AG08396 (cell line): ENCODE data around the gene GGNBP2.
"Not testable (repeated sequence)": the region's sequence is repeated elsewhere in the genome, so short reads cannot be mapped to it uniquely, and the experiment has no call there.

Experiments used
- DNase-seq: peaks from one replicate; pipeline ENCODE4 v3.0.0; 2012; ENCODE audit warnings: low spot score, mixed read lengths

The GGNBP2 gene, protein sequence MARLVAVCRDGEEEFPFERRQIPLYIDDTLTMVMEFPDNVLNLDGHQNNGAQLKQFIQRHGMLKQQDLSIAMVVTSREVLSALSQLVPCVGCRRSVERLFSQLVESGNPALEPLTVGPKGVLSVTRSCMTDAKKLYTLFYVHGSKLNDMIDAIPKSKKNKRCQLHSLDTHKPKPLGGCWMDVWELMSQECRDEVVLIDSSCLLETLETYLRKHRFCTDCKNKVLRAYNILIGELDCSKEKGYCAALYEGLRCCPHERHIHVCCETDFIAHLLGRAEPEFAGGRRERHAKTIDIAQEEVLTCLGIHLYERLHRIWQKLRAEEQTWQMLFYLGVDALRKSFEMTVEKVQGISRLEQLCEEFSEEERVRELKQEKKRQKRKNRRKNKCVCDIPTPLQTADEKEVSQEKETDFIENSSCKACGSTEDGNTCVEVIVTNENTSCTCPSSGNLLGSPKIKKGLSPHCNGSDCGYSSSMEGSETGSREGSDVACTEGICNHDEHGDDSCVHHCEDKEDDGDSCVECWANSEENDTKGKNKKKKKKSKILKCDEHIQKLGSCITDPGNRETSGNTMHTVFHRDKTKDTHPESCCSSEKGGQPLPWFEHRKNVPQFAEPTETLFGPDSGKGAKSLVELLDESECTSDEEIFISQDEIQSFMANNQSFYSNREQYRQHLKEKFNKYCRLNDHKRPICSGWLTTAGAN

DNA sequence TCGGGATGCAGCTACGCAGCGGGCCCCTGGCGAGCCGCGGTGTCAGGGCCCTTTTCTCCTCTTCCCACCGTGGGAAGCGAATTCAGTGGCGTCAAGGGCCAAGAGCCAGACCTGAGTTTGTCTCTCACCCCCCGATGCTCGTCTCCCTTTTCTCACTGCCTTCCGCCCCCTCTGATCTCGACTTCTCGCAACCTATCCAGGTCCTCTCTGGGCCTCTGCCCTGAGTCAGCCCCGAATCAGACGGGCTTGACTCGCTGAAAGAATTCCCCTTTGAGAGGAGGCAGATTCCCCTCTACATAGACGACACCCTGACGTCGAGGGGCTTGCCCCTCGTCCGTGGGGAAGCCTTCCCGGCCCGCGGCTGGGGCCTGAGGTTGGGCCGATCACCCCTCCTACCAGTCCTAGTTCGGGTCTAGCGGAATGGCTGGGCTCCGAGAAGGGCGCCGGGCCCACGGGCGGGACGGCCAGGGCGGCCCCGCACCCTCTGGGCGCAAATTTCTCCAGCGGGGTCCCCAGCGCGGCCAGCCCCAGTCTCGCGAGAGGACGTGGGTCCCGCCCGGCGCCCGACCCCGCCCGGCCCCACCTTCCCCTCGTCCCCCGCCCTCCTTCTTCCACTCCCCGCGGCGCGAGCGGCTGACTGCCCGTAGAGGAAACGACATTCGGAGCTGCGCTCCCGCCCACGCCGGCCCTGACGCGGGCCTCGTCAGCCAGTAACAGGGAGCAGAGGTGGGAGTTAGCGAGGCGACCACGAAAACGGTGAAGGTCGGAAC is at the start of gene GGNBP2:
TSS of gene GGNBP2 (plus strand) at position 613 of the 770 bp plus-strand sequence. CDS start 806 bp downstream, outside the sequence.
- peak; percentile 96 for DNase-seq

DNA sequence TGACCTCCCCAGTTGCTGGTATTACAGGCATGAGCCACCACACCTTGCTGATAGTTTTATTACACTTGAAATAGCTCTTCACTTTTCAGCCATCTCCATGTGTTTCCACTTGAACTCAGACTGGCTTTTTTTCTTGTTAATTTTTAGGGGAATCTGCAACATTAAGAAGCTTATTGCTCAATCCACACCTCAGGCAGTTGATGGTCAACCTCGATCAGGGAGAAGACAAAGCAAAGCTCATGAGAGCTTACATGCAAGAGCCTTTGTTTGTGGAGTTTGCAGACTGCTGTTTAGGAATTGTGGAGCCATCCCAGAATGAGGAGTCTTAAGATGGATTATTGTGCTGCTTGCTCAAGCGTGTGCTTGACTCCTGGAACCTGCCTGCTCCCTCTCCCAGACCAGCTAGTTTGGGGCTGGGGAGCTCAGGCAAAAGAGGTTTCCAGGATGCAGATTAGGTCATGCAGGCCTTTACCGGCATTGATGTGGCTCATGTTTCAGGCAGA is 49.6 kb upstream of the GGNBP2 start:
- DNase-seq: no peak

DNA sequence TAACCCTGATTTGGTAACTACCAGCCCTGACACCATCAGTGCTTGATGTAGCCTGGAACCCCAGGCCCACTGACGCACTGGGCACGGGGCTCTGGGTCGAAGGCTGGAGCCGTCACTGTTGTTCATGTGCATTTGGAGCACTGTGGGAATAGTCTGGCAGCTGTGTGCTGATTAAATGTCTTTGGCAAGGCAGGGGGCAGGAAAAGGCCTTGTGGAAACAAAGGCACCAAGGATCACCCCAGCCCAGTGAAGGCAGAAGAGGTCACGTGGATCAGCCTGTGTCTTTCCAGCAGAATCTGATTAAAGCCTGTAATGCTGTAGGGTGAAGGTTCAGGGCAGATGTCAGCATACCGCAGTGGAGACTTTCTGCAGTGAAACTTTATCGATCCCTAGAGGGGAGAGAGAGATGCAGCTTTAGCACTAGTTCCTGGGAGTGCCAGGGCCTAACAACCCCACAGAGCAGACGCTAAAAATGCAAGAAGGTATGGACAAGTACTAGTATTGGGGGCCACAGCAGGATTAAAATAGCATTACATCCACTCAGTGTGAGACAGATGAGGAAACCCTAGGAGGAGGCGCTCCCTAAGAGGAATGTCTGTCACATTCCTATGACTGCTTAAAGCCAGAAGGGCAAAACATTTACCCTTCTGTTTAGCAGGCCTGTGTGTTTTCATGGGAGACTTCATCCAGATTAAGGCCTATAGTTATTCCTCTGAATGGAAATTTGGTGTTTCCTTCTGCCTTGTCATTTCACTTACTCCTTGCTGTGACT is 48.5 kb upstream of the GGNBP2 start:
- DNase-seq: peak; percentile 46

DNA sequence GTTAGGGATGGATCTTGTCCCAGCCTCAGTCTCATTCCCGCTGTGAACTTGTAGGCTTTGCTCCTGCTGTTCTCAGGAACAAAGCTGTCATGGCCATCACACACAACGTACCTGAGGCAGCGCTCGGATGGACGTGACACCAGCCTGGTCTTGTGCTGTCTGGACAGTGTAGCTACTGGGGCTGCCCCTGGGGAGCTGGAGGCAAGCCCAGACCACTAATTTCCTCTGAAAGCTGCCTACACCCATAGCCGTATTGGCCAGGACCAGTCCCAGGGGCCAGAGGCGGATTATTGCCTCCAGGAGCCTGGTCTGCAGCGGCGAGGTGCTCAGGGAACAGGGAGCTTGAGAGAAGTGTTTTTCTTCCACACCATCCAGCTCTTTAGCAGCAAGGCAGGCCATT is 46.6 kb upstream of the GGNBP2 start:
- no peak for DNase-seq

DNA sequence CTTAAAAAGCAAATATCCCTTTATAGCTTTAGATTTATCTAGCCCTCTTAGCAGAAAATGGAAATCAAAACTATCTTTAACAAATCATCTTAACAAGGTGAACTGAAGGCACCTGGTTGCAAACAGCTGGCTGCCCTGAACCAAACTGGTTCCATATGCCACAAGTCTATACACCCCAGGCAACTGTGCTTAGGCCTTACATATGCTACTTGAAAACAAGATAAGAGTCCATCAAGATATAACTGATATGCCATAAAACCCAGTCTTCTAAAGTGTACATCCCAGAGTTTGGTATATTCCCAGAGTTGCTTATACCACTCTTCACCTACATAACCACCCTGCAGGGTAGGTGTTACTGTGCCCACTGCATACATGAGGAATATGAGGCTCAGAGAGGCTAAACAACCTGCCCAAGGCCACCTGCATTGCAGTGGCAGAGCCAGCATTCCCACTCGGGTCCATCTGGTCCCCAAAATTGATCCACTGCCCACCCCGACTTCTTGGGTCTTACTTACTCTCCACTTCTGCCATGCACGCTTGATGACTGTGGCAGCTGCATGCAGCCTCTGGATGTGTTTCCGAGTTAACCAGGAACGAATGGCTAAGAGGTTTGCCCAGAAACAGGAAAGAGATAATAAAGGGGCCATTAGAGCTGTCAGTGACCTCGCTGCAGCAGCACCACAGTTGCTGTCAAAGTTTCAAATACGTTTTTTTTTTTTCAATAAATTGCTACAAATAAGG is 46.0 kb upstream of the GGNBP2 start:
- DNase-seq: no peak

DNA sequence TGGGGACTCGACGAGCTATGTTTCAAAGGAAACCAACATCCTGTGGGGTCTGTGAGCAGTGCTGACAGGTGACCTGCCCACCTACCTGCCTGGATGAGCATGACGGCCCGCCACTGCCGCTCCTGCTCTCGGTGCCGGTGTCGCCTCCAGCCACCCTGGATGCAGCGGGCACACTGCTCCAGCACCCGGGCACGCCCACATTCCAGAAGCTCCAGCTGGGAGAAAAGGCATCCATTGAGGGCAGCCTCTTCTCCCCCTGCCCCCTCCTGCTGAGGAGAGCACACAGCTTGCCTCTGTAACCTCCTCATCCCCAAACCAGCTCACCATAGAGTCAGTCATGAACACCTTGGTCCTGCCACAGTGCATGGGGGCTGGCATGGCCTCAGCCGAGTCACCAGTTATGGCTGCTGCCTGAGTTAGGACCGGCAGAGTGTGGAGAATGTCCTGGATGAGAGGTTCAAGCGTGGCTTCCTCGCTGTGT is 43.9 kb upstream of the GGNBP2 start:
- no peak for DNase-seq

DNA sequence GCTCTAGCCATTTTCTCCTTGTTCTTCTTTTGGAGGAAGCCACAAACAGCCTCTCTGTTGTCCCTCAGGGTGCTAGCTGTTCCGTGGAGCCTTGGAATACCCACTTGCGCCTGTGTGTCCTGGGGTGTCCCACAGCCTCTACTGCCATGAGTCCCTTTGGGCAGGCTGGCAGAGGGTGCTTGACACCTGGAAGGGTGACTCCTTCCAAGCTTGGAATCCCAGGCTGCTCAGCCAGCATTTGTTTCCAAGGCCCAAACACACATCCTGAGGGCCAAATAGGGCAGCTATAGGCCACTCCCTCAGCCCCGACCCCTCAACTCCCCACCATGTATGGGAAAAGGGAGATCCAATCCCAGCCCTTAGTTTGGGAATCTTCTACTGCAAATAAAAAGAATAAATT is 43.4 kb upstream of the GGNBP2 start:
- DNase-seq: no peak

DNA sequence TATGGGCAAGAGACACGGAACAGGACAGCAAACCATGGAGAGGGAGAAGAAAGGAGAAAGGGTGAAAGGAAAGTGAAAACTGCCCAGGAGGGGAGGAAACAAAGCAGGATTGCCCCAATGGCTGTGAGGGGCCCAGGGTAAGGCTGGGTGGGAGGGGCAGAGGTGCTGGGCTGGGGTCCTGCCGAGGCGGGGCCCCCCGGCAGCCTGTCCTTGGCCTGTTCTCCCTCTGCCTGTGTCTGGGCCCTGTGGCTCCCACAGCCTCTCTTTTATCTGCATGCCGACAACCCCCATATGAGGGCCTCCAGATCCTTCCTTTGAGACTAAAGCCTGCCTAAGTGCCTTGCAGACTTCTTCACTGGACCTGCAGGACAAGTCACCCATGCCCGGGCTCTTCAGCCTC is 42.8 kb upstream of the GGNBP2 start:
- no peak for DNase-seq

DNA sequence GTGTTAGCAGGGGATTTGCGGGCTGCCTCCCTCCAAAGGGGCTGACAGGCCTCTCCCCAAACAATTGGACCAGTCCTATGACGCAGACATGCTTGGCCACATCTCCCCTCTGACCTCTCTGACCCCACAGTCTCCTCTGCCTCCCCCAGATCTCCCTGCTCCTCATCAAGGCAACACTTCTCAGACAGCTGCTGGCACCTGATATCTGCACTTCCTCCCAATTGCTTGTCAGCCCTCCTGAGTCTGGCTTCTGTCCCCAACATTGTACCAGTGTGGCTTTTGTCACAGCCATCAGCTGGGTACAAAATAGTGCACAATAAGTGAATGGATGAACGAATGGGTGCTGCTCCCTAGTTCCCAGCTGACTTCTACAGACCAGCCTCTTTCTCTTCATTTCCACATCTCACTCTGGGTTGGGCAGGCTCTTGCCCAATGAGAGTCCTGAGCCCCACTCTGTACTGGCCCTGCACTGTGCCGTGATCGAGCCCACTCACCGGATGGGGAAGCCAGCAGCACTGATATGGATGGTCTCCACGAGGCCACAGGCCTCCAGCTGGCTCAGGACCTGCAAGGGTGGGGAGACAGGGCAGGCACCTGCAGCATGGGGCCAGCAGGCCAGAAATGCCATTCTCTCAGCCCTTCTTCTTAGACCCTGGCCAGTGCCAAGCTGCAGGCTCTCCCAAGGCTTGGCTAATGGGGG is 41.1 kb upstream of the GGNBP2 start:
- no peak for DNase-seq

DNA sequence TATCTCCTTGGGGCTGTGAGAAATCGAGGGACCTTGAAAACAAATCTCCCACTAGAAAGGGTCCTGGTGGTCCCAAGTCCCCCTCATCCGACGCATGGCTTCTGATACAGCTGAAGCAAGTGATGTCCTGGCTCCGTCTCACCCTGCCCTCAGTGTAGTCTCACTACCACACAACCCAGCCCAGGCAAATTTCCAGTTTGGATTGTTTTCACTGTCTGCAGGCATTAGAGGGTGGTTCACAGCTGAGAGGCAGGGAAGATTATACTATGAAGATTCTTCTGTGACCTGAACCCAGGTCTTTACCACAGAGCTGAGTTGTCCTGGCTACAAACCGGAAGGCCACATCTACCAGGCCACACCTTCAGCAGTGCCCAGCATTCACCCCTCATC is 40.6 kb upstream of the GGNBP2 start:
- no peak for DNase-seq

DNA sequence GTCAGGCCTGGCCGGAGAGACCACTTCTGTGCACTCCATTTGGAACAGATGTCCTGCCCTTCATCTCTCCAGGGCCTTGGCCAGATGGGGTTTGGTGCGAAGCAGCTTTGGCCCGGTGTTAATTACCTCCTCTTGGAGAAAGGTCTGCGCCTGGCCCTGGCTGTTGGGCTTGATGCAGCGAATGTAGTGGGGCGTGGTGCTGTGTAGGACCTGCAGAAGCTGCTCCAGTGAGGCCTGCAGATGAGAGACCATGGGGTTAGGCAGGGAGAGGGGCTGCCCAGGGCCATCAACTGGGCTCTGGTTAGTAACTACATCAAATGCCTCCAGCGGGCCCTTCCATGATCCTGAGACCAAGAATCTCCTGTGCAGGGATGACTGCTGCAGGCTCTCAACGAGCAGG is 39.5 kb upstream of the GGNBP2 start:
- no peak for DNase-seq

DNA sequence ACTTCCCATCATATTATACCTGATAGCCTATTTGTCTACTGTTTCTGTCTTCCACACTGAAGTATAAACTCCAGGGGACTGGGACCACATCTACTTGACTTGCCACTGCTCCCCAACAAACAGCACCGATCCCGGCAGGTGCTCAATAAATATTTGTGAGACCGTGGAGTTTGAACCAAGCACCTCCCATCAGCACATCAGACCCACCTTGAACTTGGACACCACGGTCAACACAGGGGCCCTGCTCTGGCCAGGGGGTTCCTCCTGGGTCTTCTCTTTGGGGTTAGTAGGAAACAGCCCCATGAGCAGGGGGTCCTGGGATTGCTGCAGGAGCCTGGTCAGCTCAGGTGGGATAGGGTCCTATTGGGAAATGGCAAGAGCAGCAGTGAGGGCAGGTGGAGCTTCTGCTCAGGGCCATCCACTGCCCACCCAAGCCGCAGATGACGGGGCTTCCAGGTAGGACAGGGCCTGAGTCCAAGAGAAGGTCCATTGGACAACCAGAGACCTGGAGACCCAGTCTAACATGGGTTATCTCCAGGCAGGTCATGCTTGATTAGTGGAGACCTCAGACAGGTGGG is 38.4 kb upstream of the GGNBP2 start:
- DNase-seq: no peak

DNA sequence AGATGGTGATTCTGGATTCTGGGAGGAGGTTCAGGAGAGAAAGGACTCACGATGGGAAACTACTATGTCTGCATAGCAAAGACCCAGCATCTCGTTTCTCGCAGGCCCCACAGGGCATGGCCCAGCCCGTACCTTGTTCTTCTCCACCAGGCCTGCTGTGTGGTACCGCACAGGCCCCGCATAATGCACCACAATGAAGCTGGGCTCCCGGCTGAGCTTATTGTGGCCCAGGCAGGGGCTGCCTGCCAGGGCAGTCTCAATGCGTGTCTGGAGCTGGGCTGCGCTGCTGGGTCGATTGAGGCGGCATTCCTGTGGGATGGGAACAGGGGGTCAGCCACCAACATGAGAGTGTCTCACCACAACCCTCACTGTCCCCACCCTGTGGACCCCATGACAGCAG is 37.9 kb upstream of the GGNBP2 start:
- DNase-seq: no peak

DNA sequence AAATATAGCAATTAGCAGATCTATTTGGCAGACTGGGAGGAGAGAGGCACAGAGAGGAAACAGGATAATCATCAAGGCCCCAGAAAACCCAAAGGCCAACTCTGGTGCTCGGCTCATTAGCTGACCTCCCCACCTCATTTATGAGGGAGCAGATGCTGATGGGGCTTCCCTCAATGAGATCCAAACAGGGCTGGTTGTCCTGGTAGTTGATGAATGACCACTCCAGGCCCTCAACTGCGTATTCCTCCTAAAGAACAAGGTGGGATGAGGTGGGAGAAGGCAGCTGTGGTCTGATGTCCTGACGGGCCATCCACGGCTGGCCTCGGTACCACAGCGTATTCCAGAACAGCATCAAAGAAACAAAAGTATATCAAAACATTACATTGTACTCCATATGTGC is 37.5 kb upstream of the GGNBP2 start:
- DNase-seq: no peak

DNA sequence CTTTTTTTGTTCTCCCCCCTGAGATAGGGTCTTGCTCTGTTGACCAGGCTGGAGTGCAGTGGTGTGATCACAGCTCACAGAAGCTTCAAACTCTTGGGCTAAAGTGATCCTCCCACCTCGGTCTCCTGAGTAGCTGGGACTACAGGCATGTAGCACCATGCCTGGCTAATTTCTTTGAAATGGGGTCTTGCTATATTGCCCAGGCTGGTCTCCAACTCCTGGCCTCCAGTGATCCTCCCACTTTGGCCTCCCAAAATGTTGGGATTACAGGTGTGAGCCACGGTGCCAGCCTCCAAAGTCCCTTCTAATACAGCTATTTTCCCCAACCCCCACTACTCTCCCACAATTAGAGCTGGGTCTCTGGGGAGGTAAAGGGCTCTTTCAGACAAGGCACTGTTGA is 36.3 kb upstream of the GGNBP2 start:
- not testable (repeated sequence) for DNase-seq

DNA sequence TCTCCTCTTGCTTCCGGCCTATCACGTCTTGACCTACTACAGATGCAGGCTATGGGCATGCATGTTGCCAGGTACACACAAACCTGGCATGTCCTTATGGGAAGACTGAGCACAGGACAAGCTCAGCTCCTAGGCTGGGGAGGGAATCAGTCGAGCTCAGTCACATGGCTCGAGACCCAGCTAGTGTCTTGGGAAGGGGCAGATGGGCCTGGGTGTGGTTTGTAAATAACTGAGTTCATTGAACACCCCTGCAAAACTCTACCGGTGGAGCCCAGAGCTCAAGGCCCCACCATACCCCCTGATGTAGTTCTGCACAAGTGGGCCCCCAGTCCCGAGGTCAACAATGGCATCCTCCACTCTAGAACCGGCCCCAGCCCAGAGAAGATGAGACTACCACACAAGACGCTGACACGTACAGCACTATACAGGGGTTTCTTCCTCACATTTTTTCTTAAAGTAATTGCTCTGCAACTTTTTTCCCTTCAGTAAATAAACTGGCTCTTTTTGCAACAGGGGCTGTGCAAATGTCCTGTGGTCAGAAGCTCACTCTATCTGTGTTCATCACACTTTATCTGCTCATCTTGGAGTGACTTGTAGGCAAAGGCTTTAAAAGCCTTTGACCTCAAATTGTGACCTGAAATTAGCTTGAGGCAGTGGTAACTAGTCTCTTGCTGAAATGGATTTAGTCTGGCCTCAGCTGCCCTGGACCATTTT is 35.3 kb upstream of the GGNBP2 start:
- DNase-seq: no peak

DNA sequence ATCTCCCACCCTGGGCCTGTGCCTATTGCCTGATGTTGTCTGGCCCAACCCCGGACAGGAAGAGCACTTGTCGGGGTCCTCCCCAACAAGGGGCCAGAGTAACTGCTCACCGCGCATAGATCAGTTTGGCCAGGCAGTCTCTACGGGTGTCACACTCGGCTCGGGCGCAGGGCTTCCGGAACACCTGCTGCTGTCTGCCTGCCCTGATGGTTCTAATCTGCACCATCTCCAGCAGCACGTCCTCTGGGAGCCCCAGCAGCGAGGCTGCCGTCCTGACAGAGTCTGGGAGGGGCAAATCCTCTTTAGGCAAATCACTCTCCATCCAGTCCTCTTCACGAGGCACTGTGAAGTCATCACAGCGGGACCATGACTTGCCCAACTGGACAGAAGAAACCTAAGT is 34.1 kb upstream of the GGNBP2 start:
- DNase-seq: no peak

DNA sequence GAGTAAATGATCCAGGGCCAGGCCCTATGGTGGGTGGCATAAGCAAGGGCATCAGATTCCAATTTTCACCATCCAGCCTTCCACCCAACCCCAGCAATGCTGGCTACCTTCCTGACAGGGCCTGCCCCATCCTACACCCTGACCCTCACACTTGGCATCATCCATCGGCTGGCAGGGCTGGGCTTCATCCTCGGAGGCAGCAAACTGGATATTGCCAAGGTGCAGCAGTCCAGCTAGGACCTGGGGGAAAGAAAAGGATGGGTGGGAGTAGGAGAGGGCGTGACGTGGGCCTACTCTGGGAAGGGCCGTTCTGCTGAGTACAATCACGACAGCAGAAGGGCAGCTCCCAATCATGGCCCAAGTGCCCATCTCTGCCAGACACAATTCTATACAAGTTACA is 33.5 kb upstream of the GGNBP2 start:
- no peak for DNase-seq

DNA sequence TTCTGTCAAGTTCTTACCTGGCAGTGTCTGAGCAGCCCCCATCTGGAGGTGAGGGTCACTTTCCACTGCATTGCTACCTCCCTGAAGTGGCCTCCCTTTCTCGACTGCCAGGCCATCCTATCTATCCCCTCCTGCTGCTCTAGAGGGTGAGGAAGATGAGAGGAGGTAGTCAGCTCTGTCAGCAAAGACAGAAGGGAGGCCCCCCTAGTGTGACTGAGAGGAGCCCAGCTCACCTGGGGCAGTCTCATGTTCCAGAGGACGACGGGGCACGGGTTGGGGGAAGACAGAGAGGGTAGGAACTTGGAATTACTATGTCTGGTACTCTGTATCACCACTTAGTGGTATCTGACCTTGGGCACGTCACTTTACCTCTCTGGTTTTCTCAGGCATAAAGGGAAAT is 32.1 kb upstream of the GGNBP2 start:
- no peak for DNase-seq
